ENCODE results near the gene SHC3. TPM values are rescaled to one million over a fixed set of nuclear protein-coding genes. Genes with fewer than 3 reads are reported as not detected.

Gene SHC3
- total RNA-seq, 1 experiment from 2014 or later: 1.8 TPM

GRCh38 chr9:89010056-89010455 is 168.6 kb downstream of the SHC3 start:
- TF ChIP-seq CTCF (conservative IDR thresholded peaks at IDR 0.05): no peak
- no CpG with 5 or more reads among the region's 10 CpGs for WGBS (ENCODE audit: extremely low coverage, insufficient read length, low lambda C conversion rate)
- no peak overlapping the region for H3K9ac ChIP-seq (ENCODE audit: extremely low read depth, insufficient read length, low read length)
- H3K36me3 Mint-ChIP-seq (ENCODE audit: insufficient read depth in 1 of 3, low read depth in 3 of 3): no peaks in the 10 kb centered on the region
- H3K27ac Mint-ChIP-seq: no peak overlapping the region
- H2BK20ac ChIP-seq (ENCODE audit: low read depth, low read length, poor library complexity, severe bottlenecking): no peak overlapping the region
- H2BK120ac ChIP-seq (ENCODE audit: low read depth, low read length, poor library complexity, severe bottlenecking): no peak overlapping the region
- no peak for DNase-seq
- no peak overlapping the region for H2BK15ac ChIP-seq (ENCODE audit: low read depth, low read length)
- H2BK5ac ChIP-seq (ENCODE audit: insufficient read length, low read length): no peak overlapping the region
- H4K91ac ChIP-seq (ENCODE audit: insufficient read length, low read depth, low read length): no peak overlapping the region
- H3K4me3 Mint-ChIP-seq: no peak overlapping the region
- H3K79me2 ChIP-seq (ENCODE audit: insufficient read depth, low read length): no peaks in the 10 kb centered on the region
- H4K20me1 ChIP-seq (ENCODE audit: control insufficient read depth, insufficient read depth, insufficient read length): no peaks in the 10 kb centered on the region
- H3K56ac ChIP-seq (ENCODE audit: insufficient read length, low read depth, low read length): no peak overlapping the region
- no peak overlapping the region for H3K23ac ChIP-seq (ENCODE audit: insufficient read length, low read depth, low read length)
- H3K9me3 ChIP-seq (ENCODE audit: control insufficient read depth, low read depth, low read length): no peaks in the 10 kb centered on the region
- no peak overlapping the region for H4K5ac ChIP-seq (ENCODE audit: insufficient read length, low read depth, low read length)
- no peaks in the 10 kb centered on the region; the same call in 1 of the 2 replicates for H3K27me3 Mint-ChIP-seq (ENCODE audit: low read depth)
- no peak overlapping the region for H2AK5ac ChIP-seq (ENCODE audit: insufficient read length, low read length)
- H3T11ph ChIP-seq (ENCODE audit: low read length): no peak overlapping the region
- H3K79me1 ChIP-seq (ENCODE audit: insufficient read depth, low read depth, low read length, poor library complexity, severe bottlenecking): no peaks in the 10 kb centered on the region
- no peaks in the 10 kb centered on the region; a peak in 1 of 5 replicates for H3K9me3 Mint-ChIP-seq
- no peak overlapping the region for H4K8ac ChIP-seq (replicated peaks; ENCODE audit: insufficient read length, low read depth, low read length)
- no peak overlapping the region for H3K4ac ChIP-seq (ENCODE audit: low read depth, low read length)
- H3K23me2 ChIP-seq (ENCODE audit: insufficient read length, low read depth, low read length, poor library complexity, severe bottlenecking): no peaks in the 10 kb centered on the region
- no peaks in the 10 kb centered on the region for H3K27me3 ChIP-seq (ENCODE audit: insufficient read depth, low read length)
- no peak overlapping the region for H3K27ac ChIP-seq (ENCODE audit: insufficient read length, low read depth, low read length)
- H3K4me1 ChIP-seq (ENCODE audit: insufficient read depth, low read length): no peaks in the 10 kb centered on the region
- H3K18ac ChIP-seq (ENCODE audit: insufficient read length, low read depth, low read length): no peak overlapping the region
- peaks cover 27 to 33% of the 10 kb centered on the region in 2 experiments for H3K4me1 Mint-ChIP-seq
- H3K14ac ChIP-seq (ENCODE audit: insufficient read depth, low read length): no peak overlapping the region
- no peak overlapping the region for H2AFZ ChIP-seq (ENCODE audit: low read length)
- H2BK12ac ChIP-seq (ENCODE audit: insufficient read length, low read depth, low read length): no peak overlapping the region
- no peak overlapping the region for H3K4me2 ChIP-seq (ENCODE audit: insufficient read depth, insufficient read length, low read length)

All from H9 (cell line).